GM12891 (cell line): ENCODE data around the gene CMSS1.
"Not testable (repeated sequence)": the region's sequence is repeated elsewhere in the genome, so short reads cannot be mapped to it uniquely, and the experiment has no call there.

Source experiments
- DNase-seq: peaks from one replicate; pipeline ENCODE4 v3.0.0; 2011; ENCODE audit warnings: low spot score; ENCODE audit not compliant: insufficient read length
- FAIRE-seq: peaks from 2 replicates; lab custom pipeline; 2011; peaks lifted over from hg19 to GRCh38; lab: Jason Lieb, UNC
- PAX5 ChIP-seq: IDR thresholded peaks from 2 replicates; pipeline ENCODE4 v1.6.1; 2011; ENCODE audit warnings: low read length, moderate library complexity, mild to moderate bottlenecking; ENCODE audit not compliant: insufficient read depth, severe bottlenecking
- POLR2A ChIP-seq: IDR thresholded peaks from 2 replicates; pipeline ENCODE4 v1.6.1; 2011; ENCODE audit warnings: low read depth, low read length, control low read depth
- POLR2AphosphoS5 ChIP-seq: IDR thresholded peaks from 2 replicates; pipeline ENCODE4 v1.6.1; 2011; ENCODE audit warnings: low read depth, low read length, control low read depth
- POU2F2 ChIP-seq: IDR thresholded peaks from 2 replicates; pipeline ENCODE4 v1.6.1; 2011; ENCODE audit warnings: low read depth, mild to moderate bottlenecking, control low read depth, low read length, moderate library complexity
- SPI1 ChIP-seq: IDR thresholded peaks from 2 replicates; pipeline ENCODE4 v1.6.1; 2011; ENCODE audit warnings: low read depth, low read length, control low read depth
- TAF1 ChIP-seq: IDR thresholded peaks from 2 replicates; pipeline ENCODE4 v1.6.1; 2011; ENCODE audit warnings: low read depth, low read length, control low read depth

Gene CMSS1

GRCh38 chr3:100047455-100048141 is 229.9 kb downstream of the CMSS1 start:
- TF ChIP-seq POLR2AphosphoS5, result no peak
- TF ChIP-seq POLR2A, result no peak
- peak; percentile 47; the same call in 1 of the 2 replicates for TF ChIP-seq SPI1
- no peak for TF ChIP-seq TAF1
- TF ChIP-seq PAX5, result no peak
- peak; percentile 94 for TF ChIP-seq POU2F2
- peak; percentile 93 for FAIRE-seq
- no peak for DNase-seq

GRCh38 chr3:100048248-100048647 is 230.6 kb downstream of the CMSS1 start:
- FAIRE-seq (peak; percentile 28), DNase-seq (no peak)
- TF ChIP-seq POLR2A (no peak), POLR2AphosphoS5 (no peak)

- FAIRE-seq, DNase-seq: not testable (repeated sequence)
These were observed 233.9 kb downstream of the CMSS1 start for GRCh38 chr3:100051513-100051912.

- TF ChIP-seq PAX5 (no peak), TAF1 (no peak), POU2F2 (no peak), SPI1 (no peak), POLR2AphosphoS5 (no peak), POLR2A (no peak)
- FAIRE-seq (peak; percentile 26), DNase-seq (no peak)
These were observed 236.4 kb downstream of the CMSS1 start for GRCh38 chr3:100053951-100054620.

- no peak for FAIRE-seq
- DNase-seq, result no peak
- TF ChIP-seq POLR2AphosphoS5 (no peak), POU2F2 (no peak), TAF1 (no peak), PAX5 (no peak), POLR2A (no peak), SPI1 (no peak)
These were observed 240.3 kb downstream of the CMSS1 start for GRCh38 chr3:100057716-100058575.

GRCh38 chr3:100059472-100059871 is 241.8 kb downstream of the CMSS1 start:
- TF ChIP-seq POLR2AphosphoS5 (no peak), PAX5 (no peak)
- FAIRE-seq, result no peak
- no peak for DNase-seq

GRCh38 chr3:100060685-100061484 is 243.2 kb downstream of the CMSS1 start:
- TF ChIP-seq PAX5, result no peak
- TF ChIP-seq POLR2AphosphoS5, result no peak
- no peak for TF ChIP-seq SPI1
- no peak for TF ChIP-seq TAF1
- no peak for TF ChIP-seq POLR2A
- no peak for TF ChIP-seq POU2F2
- FAIRE-seq, result no peak
- DNase-seq, result no peak

- DNase-seq (no peak), FAIRE-seq (no peak)
- no peak for TF ChIP-seq PAX5
- TF ChIP-seq POU2F2, result no peak
- TF ChIP-seq TAF1, result no peak
- TF ChIP-seq SPI1, result no peak
- TF ChIP-seq POLR2A, result no peak
- no peak for TF ChIP-seq POLR2AphosphoS5
These were observed 245.0 kb downstream of the CMSS1 start for GRCh38 chr3:100062665-100063064.

- DNase-seq, result no peak
- TF ChIP-seq PAX5 (no peak), POLR2A (no peak), POU2F2 (no peak), TAF1 (no peak), SPI1 (no peak), POLR2AphosphoS5 (no peak)
- no peak for FAIRE-seq
These were observed 246.3 kb downstream of the CMSS1 start for GRCh38 chr3:100063929-100064461.

GRCh38 chr3:100067589-100067988 is 249.9 kb downstream of the CMSS1 start:
- DNase-seq (no peak), FAIRE-seq (no peak)
- TF ChIP-seq PAX5 (no peak), TAF1 (no peak), POLR2AphosphoS5 (no peak), POLR2A (no peak), POU2F2 (no peak), SPI1 (no peak)
